Activated CD8-positive, alpha-beta memory T cell treated with anti-CD3 and anti-CD28 coated beads, Interleukin-2, amount 50 U/mL, for 48 hours (primary cell): ENCODE measurements around the gene TGM3.

Experiments
- DNase-seq: peaks from one replicate; pipeline ENCODE4 v3.0.0-alpha.2; 2020

TGM3 gene

DNA sequence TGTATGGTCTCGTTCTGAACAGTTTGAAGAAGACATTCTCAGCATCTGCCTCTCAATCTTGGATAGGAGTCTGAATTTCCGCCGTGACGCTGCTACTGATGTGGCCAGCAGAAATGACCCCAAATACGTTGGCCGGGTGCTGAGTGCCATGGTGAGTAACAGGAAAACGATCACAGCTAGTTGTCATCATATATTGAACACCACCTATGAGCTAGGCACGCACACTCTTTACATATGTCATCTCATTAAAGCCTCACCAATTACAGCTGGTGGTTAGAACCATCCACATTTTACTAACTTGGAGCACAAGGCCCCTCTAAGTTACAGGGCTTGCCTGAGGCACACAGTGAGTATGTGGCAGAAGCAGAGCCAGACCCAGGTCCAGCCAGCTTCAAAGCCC lies 17.1 kb downstream of the TGM3 start:
- DNase-seq = no peak

DNA sequence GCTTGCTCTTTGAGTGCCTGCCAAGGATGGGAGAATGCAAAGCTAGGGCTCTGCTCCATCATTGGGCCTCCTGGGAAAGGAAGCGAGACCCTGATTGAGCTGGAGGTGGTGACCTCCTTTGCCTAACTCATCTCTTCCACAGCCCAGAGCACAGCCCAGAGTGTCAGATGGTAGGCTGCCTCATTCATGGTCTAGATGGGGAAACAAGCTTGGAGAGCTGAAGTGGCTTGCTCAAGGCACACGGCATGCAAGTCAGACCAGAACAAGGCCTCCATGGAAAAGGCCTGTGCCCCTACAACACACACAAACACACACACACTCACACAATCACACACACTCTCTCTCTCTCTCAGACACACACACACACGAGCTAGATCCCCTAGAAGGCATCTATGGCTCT lies 17.5 kb downstream of the TGM3 start:
- DNase-seq = no peak

DNA sequence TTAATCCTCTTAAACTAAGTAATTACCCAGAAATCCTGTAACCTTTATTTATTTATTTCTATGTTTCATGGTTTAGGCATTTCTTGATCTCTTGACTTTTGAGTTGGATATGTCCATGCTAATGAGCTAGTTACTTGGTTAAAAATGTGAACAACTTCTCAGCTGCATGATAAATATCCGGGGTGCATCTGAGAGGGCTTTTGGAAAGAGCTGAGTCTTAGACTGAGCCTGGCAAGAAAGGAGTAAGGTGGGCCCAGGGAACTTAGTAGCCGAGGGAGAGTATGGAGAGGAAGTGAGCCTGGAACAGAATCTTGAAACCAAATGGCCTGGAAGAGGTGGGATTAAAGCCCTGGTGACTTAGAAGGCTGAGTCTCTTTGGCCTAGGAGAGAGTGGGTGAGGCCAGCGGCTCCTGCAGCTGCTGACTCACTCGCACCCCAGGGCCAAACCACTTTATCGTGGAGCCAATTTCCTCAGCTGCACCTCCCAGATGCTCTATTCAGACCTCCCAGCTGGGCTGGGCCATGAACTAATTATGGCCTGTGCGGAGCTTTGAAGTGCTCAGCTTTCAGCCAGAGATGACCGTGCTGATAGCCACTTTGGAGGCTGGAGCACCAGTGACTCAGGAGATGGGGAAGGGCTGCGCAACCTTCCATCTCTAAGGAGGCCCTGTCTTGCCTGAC lies 19.1 kb downstream of the TGM3 start:
- DNase-seq = no peak

DNA sequence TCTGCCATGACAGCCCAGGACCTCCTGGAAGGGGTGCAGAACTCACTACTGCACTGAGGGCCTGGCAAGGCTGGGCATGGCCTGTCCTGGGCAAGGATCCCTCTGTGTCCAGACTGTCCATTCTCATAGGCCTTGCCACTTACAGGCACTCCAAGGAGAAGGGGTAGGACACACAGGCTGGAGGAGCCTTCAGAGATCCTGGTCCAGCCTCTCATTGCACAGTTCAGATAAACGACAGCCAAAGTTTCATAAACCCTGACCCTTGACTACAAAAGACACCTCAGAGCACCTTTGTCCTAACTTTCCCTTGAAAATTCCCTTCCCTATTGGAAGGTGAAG lies 19.6 kb downstream of the TGM3 start:
- DNase-seq = no peak

DNA sequence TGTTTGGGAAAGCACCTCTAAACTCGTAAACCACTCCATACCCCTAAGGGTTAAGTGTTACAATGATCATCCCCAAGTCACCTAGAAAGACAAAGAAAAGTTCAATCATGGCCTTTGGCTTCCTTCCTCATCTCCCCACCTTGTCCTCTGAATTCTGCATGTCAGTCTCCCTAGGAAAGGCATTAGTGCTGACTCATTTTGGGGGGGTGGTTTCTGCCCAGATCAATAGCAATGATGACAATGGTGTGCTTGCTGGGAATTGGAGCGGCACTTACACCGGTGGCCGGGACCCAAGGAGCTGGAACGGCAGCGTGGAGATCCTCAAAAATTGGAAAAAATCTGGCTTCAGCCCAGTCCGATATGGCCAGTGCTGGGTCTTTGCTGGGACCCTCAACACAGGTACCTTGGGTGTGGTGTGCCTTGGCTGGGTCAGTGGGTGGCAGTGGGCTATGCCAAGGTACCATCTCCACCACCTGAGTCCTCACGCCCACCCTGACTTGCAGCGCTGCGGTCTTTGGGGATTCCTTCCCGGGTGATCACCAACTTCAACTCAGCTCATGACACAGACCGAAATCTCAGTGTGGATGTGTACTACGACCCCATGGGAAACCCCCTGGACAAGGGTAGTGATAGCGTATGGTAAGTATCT lies 21.2 kb downstream of the TGM3 start:
- no peak for DNase-seq

DNA sequence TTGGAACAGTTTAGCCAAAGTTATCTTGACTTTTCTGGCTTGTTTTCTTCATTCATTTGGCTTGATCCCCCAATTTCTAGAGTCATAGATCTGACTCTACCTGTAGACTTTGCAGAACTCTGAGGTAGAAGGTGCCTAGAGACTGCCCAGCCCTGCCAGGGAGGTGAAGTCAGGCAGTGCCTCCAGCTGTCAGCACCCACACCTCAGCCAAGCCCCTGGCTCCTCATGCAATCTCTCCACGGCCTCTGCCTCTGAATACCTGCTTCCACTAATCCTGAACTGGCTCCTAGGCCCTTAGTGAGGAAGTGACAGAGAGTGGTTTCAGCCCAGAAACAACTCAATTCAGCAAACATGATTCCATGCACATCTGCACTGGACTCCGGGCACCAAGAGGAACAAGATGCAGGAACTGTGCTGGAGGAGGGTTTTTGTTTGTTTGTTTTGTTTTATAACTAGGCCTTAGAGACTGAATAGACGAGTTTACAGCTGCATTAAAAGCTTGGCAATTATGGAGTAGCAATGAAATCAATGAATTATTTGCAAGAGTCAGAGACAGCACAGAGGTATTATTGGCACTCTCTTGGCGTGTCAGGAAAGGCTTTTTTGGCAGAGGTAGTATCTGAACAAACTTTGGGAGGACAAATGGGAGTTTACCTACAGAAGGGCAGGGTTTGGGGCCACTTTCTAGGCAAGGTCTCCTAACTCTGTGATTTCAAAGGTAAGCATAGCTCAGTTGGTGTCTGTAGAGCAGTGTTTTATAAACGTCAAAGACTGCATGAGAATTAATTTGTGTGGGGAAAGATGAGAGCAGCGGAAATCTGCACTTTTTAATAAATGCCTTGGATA lies 25.2 kb downstream of the TGM3 start:
- DNase-seq = no peak

DNA sequence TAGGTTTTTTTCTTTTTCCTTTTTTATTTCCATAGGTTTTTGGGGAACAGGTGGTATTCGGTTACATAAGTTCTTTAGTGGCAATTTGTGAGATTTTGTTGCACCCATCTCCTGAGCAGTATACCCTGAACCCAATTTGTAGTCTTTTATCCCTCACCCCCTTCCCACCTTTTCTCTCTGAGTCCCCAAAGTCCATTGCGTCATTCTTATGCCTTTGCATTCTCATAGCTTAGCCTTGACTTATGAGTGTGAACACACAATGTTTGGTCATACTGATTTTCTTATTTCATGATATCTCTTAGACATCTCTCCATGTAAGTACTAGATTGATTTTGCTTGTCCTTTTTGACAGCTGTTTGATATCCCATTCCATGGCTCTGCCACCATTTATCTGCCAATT lies 27.2 kb downstream of the TGM3 start:
- DNase-seq = no peak

DNA sequence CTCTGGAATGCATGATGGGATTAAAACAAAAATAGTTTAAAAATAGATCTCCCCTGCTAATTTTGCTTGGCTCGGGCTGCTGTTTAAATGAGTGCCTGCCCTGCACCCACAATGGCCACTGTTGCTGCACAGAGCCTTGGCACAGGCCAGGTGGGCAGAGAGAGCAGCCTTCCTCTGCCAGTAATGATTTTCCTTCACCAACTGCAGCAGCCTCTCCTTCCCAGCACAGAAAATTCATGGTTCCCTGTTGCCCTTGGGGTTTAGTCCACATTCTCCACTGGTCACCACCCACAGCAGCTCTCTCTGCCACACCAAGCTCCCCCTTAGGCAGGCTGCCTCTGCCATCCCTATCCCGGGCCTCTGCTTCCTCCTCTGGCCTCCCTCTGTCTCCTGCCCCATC lies 30.2 kb downstream of the TGM3 start:
- no peak for DNase-seq

DNA sequence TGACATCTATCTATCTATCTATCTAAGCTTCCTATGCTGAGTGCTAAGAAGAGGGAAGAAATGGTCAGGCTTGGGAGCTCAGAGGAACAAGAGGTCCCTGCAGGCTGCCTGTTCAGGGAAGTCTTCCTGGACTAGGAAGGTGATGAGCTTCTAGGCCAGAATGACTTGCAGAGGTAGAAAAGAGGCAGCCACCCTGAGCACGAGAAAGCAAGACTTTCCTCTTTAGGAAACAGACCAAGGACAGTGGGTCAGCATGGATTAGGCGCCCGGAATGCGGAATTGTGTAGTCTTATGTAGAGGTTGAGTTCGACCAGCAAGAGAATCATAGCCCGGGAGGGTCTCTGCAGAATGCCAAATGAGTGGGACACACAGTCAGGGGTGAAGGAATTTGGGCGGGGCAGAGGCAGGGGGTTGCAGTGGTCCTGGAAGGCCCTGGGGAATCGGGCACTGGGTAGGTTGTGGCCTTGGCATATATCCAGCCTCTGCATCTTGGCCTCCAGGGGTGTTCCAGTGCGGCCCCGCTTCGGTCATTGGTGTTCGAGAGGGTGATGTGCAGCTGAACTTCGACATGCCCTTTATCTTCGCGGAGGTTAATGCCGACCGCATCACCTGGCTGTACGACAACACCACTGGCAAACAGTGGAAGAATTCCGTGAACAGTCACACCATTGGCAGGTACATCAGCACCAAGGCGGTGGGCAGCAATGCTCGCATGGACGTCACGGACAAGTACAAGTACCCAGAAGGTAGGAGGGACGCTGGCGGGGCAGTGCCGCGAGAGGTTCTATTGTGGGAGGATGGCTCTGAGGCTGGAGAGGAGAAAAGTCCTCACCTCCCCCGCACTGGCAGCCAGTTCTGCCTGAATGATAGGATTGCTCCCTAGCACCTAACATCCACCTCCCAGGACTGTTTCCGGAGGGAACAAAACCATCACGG lies 32.1 kb downstream of the TGM3 start:
- no peak for DNase-seq

DNA sequence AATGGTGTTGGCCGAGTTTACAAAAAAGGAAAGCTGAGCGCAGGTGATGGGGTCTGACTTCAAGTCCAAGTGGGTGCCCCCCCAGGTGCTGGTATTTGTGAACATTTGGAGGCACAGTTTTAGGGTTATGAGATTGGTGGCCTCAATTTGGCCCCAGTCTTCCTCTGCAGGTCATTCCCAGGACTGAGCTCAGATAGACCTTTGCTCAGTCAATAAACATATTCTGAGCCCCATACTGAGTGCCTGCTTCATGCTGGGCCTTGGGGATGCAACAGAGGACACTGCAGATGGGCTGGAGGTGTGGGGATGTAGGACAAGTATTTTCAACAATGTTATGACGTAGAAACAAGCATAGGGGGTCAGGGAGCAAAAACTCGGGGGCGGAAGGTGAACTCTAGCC lies 33.5 kb downstream of the TGM3 start:
- DNase-seq = no peak

DNA sequence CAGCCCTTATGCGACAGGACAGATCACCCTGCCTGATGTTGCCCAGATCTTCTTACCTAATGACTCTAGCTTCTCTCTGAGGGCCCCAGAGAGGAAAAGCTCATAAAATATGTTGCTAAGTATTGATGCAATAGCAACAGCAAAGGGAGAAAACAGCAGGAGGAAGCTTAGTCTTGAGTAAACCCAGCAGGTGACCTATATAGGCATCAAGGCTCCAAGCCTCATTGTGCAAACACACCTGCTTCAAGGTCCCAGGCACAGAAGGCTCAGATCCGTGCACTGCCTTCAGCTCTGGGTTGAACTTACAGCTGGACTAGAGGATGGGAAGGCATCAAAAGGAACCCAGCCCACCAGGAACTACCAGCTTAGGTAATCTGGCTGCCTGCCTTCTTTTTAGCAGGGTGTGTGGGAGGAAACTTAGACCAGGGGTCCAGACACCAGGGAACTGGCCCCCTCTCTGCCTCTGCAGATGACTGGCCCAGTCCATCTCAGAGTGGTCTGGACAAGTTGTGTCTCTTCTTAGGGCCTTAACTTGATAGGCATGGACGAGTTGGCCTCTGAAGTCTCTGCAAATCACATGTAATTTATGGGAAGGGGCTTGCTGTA lies 34.4 kb downstream of the TGM3 start:
- peak; percentile 17 for DNase-seq

DNA sequence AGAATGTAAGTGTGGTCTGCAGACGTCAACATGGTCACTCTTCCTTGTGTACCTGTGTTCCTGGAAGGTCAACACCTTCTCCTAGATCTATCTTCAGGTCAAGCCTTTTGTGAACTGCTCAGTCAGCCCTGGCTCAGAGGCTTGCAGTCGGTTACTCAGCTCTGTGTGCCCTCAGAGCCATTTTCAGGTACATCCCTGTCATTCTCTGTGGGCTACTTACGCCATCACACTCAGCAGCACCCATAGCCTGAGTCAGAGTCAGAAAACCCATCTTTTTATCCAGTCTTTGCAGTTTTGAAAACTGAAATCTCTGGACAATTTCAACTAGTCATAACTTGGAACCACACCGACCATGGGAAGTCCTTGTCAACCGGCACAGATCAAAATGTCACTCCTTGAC lies 35.3 kb downstream of the TGM3 start:
- DNase-seq = peak; percentile 42

DNA sequence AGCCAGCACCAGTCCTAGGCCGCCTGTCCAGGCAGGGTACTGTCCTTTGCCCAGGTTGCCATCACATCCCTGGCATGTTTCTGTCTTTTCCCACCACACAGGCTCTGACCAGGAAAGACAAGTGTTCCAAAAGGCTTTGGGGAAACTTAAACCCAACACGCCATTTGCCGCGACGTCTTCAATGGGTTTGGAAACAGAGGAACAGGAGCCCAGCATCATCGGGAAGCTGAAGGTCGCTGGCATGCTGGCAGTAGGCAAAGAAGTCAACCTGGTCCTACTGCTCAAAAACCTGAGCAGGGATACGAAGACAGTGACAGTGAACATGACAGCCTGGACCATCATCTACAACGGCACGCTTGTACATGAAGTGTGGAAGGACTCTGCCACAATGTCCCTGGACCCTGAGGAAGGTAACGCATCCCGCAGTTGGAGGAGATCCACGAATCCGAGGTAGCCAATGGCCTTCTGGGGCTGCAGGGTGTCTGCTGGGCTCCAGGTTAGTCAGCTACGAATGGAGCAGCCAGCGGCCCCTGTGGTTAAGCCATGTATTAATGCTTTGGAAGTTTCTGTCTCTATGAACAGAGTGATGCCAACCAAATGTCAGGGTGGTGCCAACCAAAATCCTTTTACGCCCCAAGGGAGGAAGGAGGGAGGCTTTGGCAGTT lies 36.2 kb downstream of the TGM3 start:
- peak; percentile 12 for DNase-seq

DNA sequence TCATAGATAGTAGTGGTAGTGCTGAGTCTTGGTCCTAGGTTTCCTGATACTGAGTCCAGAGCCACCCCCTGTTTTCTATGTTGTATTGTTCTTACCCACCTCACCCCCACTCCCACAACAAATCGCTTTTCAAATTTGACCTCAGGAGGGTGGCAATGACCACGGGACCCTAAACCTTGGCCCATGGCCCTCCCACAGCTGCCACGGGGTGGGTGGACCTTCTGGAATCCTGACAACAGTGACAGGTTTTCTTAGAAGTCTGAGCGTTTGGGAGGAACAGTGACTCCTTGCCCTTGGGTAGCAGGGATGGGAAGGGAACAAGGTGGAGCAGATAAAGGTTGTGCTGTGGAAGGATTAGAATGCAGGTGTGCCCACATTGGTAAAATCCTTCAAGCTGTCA lies 36.9 kb downstream of the TGM3 start:
- peak; percentile 10 for DNase-seq

DNA sequence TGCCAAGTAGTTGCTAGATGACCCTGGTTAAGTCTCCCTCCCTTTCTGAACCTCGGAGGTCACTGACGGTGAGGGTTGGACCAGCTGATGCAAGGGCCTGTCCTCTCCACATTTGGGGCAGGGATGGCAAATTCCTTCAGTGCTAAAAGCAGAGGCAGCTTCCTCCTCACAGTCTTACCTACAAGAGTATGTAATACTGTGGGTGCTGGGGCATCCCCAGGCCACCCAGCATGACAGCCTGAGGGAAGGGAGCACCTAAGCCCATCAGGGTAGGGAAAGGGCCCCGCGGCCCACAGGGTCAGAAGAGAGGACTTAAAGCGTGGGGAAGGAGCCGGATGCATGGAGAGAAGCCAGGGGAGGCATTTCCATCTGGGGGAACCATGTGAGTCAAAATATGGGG lies 38.0 kb downstream of the TGM3 start:
- peak; percentile 32 for DNase-seq

DNA sequence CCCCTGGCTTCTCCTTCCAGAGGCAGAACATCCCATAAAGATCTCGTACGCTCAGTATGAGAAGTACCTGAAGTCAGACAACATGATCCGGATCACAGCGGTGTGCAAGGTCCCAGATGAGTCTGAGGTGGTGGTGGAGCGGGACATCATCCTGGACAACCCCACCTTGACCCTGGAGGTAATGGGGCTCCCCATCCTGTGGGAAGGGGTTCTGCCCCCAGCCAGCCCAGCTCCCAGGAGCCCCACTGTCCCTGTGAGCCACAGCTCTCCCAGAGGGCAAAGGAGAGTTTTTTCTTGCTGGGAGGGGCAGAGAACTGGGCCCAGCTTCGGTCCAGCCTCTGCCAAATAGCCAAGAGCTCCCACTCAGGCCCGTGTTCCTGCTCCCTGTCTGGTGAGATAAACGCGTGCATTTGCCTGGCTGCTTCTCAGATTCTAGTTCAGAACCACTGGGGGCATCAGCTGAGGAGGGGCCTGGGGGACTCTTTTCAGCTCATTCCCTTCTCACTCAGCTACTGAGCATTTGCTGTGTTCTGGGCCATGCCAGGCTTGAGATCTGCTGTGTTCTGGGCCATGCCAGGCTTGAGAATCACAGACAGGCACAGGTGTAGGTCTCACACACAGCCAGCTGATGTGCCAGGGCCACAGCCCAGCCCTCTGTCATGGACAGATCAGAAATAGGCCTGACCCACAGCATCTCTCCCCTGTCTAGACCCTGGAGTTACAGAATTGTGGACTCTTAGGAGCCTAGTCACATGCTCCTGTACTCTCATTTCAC lies 39.5 kb downstream of the TGM3 start:
- peak; percentile 29 for DNase-seq

DNA sequence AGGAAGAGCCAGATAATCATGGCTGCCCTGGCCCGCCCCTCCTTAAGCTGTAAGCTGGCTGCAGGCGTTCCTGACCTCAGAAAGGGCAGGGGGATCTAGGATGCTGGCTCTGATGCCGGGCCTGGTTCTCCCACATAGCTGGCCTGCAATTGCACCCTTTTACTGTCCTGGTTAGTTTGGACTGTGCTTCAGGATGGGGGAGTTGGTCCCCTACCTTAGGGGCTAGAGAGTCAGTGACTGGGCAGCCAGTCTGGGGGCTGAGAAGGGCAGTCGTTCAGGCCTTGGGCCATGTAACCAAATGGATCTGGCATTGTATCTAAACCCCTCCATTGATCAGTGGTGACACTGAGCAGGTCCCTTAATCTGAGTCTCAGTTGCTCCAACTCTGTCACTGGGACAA lies 40.7 kb downstream of the TGM3 start:
- no peak for DNase-seq

DNA sequence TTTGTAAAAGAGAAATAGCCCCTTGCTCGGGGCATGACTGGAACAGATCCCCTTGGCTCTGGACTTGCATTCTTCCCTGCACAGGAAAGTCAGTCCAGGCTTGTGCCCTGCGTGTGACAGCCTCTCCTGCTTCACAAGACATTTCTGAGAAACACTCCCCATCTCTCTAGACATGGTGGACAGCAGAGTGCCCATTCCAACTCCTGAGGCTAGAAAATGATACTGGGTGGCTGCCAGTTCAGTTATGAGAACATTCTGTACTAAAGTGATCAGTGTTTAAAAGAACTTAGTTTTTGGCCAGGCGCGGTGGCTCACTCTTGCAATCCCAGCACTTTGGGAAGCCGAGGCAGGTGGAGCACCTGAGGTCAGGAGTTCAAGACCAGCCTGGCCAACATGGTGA lies 41.3 kb downstream of the TGM3 start:
- DNase-seq = no peak

DNA sequence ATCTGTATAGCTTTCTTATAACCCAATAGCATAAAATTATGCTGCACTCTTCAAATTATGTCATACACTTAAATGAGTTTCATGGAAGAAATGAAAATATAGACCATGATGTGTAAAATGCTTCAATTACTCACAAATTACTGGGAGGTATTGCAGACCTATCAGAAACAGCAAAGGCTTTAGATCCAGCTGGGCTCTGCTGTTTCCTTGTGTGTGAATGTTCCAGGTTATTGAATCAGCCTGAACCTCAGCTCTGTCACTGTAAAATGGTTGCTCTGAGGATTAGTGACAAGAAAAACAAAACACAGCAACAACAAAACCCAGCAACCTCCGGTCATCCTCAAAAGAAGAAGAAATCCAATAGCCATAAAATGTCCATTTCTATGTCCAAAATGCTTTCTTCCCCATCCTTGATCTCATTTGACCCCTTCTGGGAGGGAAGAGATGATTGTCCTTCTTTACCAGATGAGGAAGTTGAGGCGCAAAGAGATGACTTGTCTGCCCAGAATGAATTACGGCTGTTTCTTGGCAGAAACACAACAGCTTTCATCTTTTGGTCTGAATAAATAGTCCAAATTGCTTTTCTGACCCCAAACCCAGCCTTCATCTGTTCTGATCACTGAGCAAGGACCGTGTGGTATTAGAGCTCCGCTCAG lies 42.7 kb downstream of the TGM3 start:
- no peak for DNase-seq

DNA sequence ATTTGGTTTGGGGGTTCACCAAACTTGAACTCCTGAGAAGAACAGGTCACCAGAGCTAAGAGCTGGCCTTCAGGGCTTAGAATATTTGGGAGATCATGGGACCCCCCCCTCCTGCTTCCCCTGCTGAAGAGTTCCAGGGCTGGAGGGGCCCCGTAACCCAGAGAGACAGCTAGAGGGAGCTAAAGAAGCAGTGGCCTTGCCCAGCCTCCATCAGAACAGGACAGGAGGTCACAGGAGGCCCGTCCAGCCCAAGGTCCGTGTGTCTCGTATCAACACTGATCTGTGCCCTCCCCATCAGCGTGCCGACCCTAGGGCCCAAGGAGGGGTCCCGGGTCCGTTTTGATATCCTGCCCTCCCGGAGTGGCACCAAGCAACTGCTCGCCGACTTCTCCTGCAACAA lies 44.3 kb downstream of the TGM3 start:
- DNase-seq = no peak

DNA sequence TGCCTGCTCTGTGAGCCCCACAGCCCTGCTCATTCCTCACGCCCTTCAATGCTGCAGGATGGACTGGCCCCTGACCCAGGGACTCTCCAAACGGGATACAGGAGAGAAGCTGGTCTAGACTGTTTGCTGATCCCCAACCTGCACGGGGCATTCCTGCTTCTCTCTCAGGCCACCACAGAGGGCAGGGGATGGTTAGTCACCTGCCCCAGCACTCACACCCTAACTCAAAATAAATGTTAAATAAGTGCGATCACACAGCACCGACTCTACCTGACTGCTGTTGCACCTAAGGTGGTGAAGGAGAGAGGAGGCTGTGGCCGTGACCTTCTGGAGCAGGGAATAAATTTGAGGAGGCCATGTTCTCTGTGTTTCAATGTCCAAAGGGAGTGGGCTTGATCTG lies 45.0 kb downstream of the TGM3 start:
- DNase-seq = no peak
